Activated gamma-delta T cell treated with Interleukin-2 at 50 U/mL for 16 hours (primary cell): ENCODE measurements around the gene LRRC9.
"Not testable (repeated sequence)": the region's sequence is repeated elsewhere in the genome, so short reads cannot be mapped to it uniquely, and the experiment has no call there.

Experiments
- DNase-seq: peaks from one replicate; pipeline ENCODE4 v3.0.0-alpha.2; 2020

Gene LRRC9

DNA sequence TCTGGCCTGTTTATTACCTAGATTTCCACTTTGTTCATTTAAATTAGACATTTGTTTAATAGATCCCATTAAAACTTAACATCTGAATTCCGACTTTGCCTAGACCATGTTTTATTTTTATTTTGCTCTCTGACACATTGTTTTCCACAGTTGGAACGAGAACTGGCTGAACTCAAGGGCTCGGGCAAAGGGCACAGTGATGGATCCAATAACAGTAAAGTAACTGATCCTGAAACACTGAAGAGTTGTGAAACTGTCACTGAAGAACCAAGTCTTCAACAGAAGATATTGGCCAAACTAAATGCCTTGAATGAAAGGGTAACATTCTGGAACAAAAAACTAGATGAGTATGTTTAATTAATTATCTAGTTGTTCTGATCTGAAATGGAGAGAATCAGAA lies 39.7 kb downstream of the LRRC9 start:
- DNase-seq = no peak

GRCh38 chr14:59961518-59962062 lies 41.6 kb downstream of the LRRC9 start:
- DNase-seq = no peak

GRCh38 chr14:59964251-59965007 lies 44.5 kb downstream of the LRRC9 start:
- DNase-seq = no peak

DNA sequence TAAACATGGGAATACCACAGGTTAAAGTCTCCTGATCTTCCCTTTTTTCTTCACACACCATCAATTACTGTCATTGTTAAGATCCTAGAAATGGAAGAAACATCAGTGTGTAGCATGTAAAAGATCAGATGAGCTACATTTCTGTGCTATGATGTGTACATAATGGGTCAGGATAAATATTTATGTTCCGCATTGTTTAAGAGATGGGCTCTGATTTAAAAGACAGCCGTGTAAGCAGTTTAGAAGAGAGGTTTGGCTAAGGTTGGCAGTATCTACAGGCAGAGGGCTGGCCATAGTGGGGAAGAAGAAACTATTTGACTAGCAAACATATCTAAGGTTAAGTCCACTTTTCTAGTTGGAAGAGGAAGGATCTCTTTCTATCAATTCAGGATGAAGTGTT lies 49.4 kb downstream of the LRRC9 start:
- DNase-seq = no peak

GRCh38 chr14:59981564-59981963 lies 61.6 kb downstream of the LRRC9 start:
- DNase-seq = no peak

- DNase-seq = no peak
Observed at GRCh38 chr14:59983048-59983447, 63.1 kb downstream of the LRRC9 start.

GRCh38 chr14:59986556-59987059 lies 66.7 kb downstream of the LRRC9 start:
- no peak for DNase-seq

DNA sequence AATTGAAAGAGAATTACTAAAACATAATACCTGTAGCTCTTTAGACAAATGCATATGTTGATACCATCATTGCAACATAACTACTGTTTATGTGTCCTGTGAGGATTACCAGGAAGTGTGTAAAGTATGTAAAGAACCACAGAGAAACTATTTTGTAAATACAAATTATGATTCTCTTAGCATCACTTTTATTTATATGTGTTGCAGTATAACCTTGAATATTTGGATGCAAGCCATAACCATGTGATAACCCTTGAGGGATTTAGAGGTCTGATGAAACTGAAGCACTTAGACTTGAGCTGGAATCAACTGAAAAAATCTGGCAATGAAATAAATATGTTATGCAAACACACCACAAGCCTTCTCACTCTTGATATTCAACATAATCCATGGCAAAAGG lies 77.5 kb downstream of the LRRC9 start:
- no peak for DNase-seq

GRCh38 chr14:59997966-59998365 lies 78.0 kb downstream of the LRRC9 start:
- no peak for DNase-seq

DNA sequence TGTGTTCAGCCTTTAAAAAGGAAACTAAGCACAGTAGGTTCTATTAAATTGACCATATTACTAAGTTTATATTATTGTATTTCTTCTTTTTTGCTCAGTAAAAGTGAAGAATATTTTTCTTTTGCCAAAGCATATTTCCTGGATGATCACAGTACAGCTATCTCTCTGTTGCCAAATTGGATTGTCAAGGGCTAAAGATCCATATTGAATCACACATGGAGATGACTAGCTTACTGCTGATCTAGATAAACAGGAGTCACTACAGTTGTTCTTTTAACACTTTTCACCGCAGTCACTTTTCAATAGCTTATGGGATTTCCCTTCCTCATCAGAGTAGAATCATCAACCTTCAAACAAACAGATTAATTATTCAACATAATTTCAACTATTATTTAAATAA lies 78.6 kb downstream of the LRRC9 start:
- no peak for DNase-seq

GRCh38 chr14:60002819-60003492 lies 83.0 kb downstream of the LRRC9 start:
- DNase-seq = no peak

DNA sequence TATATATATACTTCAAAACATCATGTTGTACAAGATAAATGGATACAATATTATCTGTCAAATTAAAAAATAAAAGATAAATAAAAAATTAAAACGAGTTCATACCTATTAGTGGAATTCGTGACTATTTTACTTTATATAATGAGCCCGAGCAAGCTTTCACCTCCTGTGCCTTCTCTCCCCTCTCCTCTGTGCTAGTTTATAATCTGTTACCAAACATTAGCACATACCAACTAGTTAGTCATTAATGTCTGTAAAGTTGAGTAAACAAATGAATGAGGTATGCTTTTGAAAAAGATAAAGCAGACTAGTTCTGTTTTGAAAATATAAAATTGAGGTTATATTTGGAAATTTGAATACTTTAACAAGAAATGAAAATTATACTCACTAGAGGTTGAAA lies 84.0 kb downstream of the LRRC9 start:
- no peak for DNase-seq

DNA sequence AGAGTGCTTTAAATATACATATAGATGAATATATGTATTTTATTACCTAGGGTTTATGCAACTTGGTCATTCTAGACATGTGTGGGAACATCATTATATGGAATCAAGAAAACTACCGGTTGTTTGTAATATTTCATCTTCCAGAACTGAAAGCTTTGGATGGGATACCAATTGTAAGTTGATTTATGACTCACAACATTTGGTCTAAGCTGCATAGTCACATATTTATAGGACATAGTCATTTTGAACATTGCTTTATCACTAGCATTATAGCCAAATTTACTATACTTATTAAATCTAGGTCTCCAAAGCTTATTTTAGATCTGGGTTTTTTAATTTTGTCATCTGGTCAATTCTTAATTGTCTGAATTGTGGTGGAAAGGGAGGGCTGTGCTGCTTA lies 88.1 kb downstream of the LRRC9 start:
- DNase-seq = no peak

- not testable (repeated sequence) for DNase-seq
Observed at GRCh38 chr14:60010263-60010662, 90.3 kb downstream of the LRRC9 start.

- DNase-seq = no peak
Observed at GRCh38 chr14:60014402-60014801, 94.5 kb downstream of the LRRC9 start.

GRCh38 chr14:60021619-60022018 lies 101.7 kb downstream of the LRRC9 start:
- no peak for DNase-seq

DNA sequence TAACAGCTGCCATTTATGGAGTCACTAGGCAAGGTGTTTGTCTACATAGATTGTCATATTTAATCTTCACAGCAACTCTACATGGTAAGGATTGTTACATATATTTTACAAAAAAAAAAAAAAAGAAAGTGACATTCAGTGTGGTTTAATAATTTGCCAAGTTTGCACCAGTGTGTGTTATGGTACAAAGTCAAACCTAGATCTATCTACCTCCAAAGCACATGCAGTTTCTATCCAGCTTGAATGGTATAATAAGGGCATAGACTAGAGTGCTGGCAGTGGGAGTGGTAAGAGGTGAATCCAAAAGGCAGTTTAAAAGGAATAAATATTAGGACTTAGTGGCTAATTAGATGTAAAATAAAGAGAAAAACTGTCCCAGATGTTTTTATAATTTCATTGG lies 105.6 kb downstream of the LRRC9 start:
- no peak for DNase-seq

GRCh38 chr14:60035177-60035576 lies 115.2 kb downstream of the LRRC9 start:
- no peak for DNase-seq

GRCh38 chr14:60047976-60048375 lies 128.0 kb downstream of the LRRC9 start:
- DNase-seq = not testable (repeated sequence)

DNA sequence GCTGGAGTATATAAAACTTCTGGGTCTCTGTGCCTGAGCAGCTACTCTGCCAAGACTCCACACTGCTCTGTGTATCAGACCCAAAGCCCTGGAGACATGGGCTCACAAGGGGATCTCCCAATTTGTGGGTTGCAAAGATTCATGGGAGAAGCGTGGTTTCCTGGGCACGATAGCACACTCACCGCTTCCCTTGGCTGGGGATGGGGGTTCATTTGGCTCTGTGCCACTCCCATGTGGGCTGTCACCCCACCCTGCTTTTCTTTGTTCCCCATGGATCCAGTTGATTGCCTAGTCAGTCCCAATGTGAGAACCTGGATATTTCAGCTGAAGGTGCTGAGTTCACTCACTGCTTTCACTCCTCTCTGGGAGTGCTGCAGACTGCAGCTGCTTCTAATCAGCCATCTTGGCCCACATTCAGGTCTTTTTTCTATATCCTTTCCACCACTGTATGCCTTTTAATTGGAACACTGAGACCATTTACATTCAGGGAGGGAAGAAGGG lies 131.8 kb downstream of the LRRC9 start:
- DNase-seq = no peak

DNA sequence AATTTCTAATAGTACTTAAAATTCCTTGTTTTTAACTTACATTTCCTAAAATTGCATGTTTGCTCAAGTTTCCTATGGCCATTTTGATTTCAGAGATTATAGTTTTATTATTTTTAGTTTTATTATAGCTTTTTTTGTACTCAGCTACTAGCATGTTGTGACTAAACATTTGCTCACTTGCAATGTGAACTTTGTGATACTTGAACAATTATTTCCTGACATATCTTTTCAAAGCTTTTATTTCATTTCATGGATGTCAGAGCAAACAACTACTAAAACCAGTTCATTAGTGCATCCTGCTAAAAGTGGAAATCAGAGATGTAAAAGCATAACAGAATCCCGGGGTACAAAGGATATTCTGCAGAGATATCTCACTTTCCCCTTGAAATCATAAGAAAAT lies 138.1 kb downstream of the LRRC9 start:
- DNase-seq = no peak

DNA sequence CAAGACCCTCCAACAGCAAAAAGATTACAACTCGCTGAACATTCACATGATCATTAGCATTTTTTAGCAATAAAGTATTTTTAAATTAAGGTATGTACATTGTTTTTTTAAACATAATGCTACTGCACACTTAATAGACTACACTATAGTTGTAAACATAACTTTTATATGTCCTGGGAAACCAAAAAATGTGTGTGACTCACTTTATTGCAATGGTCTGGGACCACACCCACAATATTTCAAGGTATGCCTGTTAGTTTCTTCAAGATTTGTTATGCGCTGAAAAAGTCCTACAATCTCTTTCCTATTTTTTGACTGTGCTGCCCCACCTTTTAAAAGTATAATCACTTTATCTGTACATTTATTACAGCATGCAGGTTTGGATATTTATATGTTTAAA lies 141.4 kb downstream of the LRRC9 start:
- DNase-seq = no peak

DNA sequence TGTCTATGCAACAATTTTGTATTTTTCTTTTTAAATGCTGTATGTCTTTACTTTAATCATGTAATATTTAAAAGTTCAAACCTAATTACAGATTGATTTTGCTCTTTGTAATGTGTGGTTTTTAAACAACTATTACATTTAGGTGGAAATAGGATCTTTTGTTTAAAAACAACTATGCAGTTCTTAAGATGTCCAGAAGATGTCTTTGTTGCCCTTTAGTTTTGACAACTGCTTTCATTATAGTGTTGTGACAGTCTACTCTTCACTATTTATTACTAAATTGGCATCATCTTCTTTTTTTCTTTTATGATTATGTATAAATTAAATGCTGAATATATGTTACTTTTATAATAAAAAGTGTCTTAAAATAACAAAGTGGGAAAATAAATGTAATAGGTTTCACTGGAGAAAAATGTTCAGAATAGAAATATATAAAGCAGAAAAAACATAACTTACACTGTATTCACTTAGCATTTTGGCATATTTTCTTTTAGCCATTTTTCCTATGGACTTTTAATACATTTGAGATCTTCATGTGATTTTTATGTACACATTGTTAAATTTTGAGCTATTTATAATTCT lies 144.6 kb downstream of the LRRC9 start:
- no peak for DNase-seq

- DNase-seq = no peak
Observed at GRCh38 chr14:60067882-60068281, 147.9 kb downstream of the LRRC9 start.
